DMS 273 (cell line): ENCODE results near the gene MROH2A.

Experiments used
- DNase-seq: peaks from one replicate; lab custom pipeline; 2025; ENCODE audit not compliant: unreplicated experiment; lab: John Stamatoyannopoulos, UW

Gene MROH2A

DNA sequence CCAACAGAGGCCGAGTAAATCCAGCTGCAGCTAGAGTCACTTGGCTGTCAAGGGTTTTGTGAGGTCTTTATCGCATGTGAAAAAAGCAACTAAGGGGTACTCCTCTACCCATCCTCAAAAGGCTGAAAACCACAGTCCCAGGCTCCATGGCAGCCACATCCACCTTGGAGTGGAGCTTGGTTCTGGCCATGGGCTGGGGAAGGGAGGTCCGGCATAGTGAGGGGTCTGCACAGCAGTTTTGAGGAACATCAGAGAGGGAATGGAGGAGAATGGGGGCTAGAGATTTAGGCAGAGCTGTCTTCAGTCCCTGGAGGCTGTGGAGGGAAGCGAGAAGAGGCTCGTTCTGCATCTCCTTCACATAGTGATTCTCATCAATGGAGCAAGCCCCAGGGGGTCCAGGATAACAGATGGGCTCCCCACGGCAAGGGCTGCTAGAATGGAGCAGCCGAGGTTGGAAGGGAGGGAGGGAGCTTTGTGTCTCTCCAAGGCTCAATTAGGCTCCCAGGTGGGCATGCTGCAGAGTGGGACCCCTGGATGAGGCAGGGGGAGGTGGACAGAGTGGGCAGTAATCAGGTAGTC, 21.0 kb downstream of the MROH2A start:
- DNase-seq = peak; percentile 58

DNA sequence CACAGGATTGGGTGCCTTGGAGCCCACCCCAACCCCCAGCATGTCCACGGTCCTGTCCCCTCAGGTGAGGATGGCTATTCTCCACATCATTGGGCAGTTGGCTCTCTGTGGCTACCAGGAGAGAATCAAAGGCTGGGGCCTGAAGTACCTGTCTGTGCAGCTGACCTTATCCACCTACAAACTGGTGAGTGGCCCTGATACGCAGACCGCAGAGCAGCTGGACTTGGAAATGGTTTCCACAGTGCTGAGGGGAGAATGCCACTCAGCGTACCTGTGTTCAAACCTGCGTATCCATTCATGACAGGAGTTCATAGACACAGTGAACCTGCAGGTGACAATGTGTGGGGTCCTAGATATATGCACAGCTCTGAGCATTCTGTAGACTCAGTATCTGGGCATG, 21.6 kb downstream of the MROH2A start:
- no peak for DNase-seq

DNA sequence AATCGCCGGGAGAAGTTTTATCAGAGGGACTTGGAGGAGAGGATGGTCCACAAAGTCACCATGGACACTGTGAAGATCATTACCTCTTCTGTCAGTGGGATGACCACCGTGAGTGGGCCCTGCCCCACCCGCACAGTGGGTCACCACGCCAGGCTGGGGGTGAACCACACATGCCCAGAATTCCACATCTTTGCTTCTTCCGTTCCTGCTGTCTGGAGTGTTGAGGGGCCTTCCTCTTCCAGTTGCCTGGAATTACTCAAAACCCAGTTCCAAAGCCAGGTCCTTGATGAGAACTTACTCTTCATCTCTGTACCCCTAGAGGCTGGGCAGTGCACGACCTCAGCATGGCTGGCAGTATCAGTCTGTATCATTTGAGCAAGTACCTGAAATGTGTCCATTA, 22.1 kb downstream of the MROH2A start:
- no peak for DNase-seq

DNA sequence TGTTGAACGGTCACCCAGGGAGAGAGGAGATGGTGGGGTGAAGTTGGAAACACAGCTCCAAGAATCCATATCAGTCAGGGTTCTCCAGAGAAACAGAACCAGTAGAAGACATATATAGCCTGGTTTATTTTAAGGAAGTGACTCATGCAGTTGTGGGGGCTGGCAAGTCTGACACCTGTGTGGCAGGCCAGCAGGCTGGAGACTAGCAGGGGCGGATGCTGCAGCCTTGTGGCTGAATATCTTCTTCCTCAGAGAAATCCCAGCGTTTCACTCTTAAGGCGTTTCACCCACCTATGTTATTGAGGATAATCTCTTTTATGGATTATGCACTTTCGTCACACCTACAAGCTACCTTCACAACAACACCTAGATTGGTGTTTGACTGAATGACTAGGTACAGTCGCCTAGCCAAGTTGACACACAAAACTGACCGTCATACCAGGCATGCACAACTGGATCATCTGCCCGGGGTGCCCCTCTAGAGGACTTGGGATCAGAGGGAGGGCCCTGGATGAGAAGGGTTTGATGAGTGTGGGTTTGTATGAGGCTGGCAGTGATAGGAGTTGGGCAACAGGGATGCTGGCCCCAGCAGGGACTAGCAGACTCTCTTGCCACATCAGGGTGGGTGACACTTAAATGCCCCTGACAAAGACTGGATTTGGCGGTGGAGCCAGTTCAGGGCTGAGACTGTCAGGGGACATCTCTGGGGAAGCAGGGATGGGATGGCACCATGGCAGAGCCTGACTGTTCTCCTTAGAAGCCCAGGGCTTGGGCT, 23.4 kb downstream of the MROH2A start:
- no peak for DNase-seq

DNA sequence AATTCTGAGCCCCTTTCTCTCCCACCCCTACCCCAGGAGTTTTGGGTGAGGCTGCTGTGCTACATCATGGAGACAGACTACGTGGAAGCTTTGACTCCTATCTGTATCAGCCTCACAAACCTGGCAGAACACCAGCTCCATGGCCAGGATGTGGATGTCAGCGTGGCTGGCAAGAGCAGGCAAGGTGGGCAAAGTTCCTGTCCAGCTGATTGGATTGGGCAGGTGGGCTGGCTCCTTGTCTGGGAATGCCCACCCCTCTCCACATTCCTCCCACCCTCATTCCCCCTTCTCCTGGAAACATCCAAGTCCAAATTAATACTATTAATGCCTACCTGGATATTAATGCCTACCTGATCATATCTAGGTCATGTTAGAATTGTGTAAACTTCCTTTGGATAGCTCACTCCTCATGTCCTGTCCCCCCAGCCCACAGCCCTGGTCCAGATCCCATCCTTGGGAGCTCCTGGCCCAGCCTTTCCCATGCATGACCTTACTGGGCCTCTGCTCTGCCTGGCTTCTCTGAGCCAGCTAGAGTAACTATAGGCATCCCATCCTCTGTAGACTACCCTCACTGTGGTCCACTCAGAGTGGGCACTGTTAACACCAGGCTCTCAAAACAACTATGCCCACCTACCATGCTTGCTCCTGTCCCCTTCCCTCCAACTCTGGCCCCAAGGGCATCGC, 24.1 kb downstream of the MROH2A start:
- no peak for DNase-seq

DNA sequence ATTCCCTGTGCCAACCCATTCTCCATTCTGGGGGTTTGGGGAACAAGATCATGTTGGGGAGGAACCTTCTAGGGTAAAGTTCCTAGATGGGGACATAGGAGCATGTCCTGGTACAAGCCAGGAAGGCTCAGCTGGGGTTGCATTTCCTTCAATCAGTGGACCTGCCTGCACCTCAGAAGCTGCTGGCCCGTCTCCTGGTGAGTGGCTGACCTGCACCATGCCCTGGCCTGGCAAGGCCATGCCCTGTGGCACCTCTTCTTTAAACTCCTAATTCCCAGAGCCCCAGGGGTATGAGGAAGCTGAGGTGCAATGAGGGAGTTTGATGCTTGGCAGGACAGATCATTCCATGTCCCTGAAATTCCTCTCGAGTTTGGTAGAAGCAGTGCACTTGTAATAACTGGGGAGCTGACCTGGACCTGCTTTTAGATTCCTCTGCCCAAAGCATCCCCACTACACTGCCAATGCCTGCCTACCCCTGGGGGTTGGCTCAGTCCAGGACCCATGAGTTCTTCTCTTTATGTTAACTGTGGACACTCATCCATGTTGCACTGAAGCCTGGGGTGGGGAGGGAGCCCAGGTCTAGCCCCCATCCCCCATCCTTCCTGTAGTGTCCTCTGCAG, 25.3 kb downstream of the MROH2A start:
- DNase-seq = no peak

DNA sequence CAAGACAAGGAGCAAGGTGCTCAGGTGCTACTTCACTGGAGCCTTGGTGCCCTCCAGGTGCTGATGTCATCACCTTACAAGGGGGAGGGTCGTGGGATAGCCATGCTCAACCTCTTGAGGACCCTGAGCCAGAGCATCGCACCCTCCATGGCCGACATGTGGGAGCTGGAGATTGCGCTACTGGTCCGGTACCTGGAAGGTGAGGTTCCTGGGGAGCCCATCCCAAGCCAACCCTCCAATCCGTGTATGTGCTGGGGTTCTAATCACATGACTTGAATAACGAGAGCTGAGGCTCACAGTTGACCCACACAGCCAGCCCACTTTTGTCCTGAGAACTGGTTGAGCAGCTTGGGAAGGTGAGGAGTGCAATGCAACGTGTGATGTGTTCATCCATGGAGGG, 25.9 kb downstream of the MROH2A start:
- no peak for DNase-seq

DNA sequence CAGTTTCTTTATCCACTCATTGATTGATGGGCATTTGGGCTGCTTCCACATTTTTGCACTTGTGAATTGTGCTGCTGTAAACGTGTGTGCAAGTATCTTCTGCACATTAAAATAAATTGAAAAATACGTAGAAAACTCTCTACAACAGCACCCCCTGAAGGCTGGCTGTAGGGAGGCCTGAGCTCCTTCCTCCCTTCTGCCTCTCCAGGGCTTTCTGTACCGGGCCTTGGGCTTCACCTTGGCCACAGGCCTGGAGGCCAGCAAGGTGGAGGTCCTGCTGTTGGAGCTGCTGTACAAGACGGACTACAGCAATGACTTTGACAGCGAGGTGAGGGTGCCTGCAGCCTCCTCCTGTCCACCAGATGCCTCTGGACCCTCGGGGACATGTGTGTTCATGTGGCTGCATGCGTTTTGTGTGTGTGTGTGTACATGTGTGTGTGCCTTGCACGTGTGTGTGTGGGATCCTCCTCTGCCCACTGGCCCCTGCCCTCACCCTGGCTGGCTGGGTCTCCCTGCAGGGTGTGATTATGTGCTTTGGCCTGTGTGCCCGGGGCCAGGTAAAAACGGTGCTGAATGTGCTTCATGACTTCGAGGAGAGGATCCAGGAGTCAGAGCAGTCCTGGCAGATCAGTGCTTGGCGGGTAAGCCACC, 29.2 kb downstream of the MROH2A start:
- DNase-seq = no peak

DNA sequence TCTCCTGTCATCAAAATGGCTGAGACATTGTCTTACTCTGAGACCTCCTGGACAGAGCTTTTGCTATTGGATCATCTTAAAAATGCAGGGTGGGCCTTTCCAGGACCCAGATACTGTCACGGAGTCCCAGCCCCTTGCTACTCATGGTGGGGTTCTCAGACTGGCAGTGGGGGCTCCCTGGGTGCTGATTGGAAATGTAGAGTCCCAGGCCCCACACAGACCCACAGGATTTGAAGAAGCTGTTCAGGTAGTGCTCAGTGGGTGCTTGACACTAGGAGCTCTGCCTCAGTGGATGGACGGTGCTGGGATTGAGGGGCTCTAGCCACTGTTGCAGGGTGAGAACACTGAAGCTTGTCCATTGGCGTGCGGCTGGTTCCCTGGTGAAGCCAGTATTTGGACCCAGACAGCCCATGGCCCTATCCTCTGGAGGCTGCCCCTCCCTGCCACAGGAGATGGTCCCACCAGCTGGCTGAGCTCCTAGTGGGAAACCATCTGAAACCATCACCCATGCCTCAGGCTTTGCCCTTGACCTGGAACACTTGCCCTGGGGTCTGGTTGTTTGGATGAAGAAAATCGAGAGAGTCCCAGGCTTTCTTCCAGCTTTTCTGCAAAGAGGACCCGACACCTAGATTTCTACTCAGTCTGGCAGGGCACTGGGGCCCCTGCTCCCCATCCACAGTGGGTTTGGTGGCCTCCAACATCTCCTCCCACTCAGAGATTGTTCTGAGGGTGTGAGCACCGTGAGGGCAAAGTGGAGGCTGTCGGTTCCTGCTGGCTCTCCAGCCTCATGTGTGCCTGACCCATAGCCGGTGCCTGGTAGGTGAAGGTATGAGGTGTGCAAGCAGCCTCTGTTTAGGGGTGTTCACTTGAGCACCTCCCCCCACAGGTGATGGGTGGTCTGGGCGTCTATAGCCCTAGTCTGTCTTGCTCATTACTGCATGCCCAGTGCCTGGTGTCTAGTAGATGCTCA, 30.1 kb downstream of the MROH2A start:
- DNase-seq = no peak

DNA sequence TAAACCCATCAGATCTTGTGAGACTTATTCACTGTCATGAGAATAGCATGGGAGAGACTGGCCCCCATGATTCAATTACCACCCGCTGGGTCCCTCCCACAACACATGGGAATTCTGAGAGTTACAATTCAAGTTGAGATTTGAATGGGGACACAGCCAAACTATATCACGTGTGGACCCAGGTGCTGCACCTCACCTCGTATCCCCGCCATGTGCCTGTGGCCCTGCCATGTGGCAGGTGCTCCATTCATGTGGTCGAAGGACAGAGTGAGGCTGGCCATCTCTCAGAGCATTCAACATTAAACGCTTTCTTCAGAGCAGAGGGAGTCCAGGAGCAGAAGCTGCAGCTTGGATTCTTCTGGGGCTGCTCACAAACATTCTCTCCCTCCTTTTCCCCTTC, 32.3 kb downstream of the MROH2A start:
- DNase-seq = no peak

DNA sequence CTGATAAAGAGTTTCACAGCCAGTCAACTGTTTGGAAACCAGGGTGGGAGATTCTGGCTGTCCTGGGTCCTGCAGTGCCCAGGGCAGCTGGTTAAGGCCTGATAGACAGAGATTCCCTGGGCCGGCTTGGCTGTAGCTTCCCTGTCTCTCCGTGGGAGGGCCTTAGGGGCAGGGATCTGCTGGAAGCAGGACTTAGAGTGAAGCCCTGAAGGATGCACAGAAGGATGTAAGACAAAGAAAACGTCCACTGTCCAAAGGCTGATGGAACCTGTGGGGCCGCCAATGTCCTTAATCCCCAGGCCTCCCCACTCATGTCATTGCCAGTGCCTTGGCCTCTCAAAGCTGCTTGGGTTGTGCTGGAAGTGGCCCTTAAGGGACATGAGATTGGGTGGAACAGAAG, 33.0 kb downstream of the MROH2A start:
- DNase-seq = no peak

DNA sequence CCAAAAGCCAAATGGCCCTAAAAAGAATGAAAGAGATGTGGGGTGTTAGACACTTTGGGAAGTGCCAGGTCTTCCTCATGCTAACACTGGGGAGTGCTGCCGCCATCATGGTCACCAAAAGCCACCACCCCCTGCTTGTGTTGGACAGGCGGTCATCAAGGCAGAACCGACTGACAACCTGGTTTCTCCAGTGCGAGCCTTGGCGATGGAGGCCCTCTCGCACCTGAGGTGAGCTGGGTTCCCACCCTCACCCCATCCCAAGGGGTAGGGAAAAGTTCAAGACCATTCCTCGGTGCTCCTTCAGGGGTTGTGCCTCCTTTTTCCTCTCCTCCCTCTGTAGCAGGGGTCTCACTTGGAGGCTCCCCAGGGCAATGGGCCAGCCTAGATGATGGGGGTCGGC, 33.6 kb downstream of the MROH2A start:
- DNase-seq = no peak

DNA sequence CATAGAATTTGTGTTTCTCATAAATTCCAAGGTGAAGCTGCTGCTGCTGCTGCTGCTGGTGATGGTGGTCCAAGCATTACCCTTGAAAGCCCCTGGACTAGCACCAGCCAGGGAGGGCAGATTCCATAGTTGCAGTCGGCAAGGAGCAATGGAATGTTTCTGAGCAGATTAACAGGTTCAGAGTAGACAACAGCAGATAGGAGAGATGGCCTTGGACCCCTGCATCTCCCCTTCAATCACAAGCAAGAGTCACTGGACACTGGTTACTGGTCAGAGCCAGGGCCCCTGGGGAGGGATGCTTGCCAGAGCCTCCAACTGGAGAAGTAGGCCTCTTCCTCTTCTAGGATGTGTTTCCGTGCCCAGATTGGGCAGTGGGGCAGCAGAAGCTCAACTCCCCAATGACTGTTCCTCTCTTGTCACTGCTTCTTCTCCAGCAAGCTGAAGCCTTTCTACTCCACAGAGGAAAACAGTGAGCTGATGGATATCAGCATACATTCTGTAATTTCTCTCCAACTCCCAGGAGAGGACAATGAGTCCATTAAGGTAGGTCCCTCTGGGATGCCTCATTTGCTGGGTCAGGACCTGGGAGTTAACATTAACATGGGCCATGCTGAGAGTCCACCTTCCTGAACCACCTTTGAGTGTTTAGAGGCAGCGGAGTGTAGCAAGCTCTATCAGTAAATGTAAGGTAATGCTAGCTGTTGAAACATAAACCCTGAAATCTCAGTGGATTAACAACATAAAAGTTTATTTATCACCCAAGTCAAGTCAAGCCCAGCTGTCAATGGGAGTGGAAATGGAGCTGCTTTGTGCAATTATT, 35.3 kb downstream of the MROH2A start:
- DNase-seq = no peak

DNA sequence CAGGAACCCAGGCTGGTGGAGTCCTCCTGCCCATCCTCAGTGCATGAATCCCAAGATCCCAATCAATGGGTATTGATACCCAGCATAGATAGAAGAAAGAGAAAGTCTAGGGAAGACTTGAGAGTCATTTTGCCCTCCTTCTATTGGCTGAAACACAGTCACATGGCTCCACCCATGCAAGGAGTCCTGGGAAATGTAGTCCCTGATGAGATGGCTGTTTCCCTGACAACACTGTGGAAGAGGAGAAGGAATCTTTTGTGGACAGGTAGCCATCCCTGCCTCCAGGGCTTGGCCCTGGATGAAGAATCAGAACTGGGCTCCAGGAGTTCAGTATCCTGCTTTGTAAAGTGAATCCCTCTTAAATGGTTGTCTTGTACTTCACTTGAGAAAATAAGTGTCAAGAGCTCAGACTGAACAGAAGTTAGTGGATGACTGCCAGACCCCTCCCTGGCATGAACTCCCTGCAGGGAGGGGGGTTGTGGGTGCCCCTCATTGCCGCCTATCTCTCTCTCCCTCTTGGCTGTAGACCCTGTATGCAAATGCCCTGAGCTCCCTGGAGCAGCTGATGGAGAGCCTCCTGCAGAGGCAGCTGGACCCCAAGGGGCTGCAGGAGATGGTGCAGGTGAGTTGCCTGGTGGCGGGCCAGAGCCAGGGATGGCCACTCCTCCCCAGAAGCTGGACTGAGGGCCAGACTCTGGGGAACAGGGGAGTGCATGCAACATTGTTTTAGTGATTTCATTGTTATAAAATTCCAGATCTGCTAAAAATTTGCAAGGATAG, 36.1 kb downstream of the MROH2A start:
- DNase-seq = peak; percentile 44

DNA sequence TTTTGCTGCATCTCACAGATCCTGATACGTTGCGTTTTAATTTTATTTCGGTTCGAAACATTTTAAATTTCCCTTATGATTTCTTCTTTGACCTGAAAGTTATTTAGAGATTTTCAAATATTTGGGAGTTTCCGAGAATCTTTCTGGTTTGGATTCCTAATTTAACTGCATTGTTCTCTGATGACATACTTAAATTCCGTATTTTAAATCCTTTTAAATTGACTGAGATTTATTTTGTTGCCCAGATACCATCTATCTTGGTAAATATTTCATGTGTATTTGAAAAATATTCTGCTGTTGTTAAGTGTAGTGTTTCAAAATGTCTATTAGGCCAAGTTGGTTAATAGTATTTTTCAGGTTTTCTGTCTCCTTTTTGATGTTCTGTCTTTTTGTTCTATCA, 37.7 kb downstream of the MROH2A start:
- DNase-seq = no peak

DNA sequence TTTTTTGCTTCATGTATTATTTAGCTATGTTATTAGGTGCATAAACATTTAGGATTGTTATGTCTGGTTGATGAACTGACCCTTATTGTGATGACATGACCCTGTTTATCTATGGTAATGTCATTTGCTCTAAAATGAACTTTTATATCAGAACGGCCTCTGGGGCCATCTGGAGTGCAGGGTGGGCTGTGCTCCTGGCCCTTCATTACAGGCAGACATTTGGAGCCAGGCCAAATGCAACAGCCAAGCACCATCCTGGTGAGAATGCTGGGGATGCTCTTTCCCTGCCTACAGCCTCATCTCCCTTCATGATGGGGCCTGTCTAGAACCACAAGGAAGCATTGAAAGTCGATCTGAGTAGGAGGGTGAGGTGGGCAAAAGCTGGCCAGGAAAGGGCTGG, 38.2 kb downstream of the MROH2A start:
- peak; percentile 70 for DNase-seq

DNA sequence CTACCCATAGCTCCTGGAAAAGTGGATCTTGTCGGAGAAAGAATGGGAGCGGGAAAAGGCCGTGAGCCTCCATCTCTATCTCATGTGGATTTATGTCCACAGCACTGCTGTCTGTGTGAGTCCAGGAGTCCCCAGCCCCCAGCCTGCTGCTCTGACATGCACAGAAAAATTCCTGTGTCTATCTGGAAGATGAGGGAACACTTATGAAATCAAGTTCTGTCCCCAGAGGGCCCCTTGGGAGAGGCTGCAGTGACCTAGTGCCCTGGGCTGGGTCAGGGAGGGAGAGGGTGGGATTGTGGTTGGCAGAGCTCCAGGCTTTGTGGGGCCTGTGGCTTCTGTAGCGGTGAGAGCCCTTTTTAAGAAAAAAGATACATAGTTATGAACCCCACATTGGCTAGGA, 38.6 kb downstream of the MROH2A start:
- no peak for DNase-seq

DNA sequence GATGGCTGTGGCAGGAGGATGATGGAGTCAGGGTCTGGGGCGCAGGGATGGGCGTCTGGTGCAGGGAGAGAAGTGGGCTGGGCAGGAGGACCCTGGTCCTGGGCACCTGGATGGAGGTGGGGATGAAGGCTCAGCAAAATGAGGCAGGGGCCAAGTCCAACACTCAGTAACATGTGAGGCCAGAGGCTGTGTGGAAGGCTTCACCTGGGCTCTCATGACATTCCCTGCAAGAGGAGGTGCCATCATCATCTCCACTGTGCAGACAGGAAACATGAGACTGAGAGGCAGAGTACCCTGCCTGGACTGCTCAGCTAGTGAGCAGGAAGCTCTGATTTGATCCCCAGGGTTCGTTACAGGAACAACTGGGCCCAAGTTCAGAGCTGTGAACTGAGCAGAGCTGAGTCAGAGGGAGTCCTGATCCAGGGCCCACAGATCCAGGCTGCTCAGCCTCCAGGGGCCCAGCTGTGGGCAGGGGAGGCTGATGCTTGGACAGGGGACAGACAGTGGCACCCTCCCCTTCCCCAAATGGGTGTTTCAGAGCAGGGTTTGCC, 39.3 kb downstream of the MROH2A start:
- no peak for DNase-seq
